ENCODE results near the gene MYRF. TPM values are rescaled to one million over a fixed set of nuclear protein-coding genes. Genes with fewer than 3 reads are reported as not detected.

Gene MYRF
- total RNA-seq, 2 donors from 2014 or later: 4.0 to 5.0 TPM

GRCh38 chr11:61750631-61751273 is 1.7 kb upstream of the MYRF start:
- DNase-seq (no peak), ATAC-seq (no peak)
- intact Hi-C loops (cut with DNase I): no loop called here

GRCh38 chr11:61751384-61751783 is 1.1 kb upstream of the MYRF start:
- intact Hi-C loops (cut with DNase I): no loop called here
- ATAC-seq (no peak), DNase-seq (no peak)

- intact Hi-C loops (cut with DNase I): no loop called here
- ATAC-seq (no peak), DNase-seq (no peak)
These were observed 587 bp downstream of the MYRF start for GRCh38 chr11:61752925-61753521.

- no peak for ATAC-seq
- DNase-seq: no peak
- intact Hi-C loops (cut with DNase I): no loop called here
These were observed 1.2 kb downstream of the MYRF start for GRCh38 chr11:61753672-61754071.

GRCh38 chr11:61754534-61755482 is 2.4 kb downstream of the MYRF start:
- no peak for DNase-seq
- intact Hi-C loops (cut with DNase I): no loop called here
- ATAC-seq: peak; percentile 56 to 67

GRCh38 chr11:61756147-61756451 is 3.7 kb downstream of the MYRF start:
- no peak for ATAC-seq
- intact Hi-C loops (cut with DNase I): no loop called here
- no peak for DNase-seq

GRCh38 chr11:61756452-61757212 is 4.2 kb downstream of the MYRF start:
- intact Hi-C loops (cut with DNase I): no loop called here
- no peak for DNase-seq
- ATAC-seq: peak in 1 of 2 donors; percentile 44

- intact Hi-C loops (cut with DNase I): no loop called here
- DNase-seq: no peak
- no peak for ATAC-seq
These were observed 4.9 kb downstream of the MYRF start for GRCh38 chr11:61757213-61757862.

GRCh38 chr11:61760946-61761345 is 8.5 kb downstream of the MYRF start:
- ATAC-seq (no peak), DNase-seq (no peak)
- intact Hi-C loops (cut with DNase I): no loop called here

- intact Hi-C loops (cut with DNase I): no loop called here
- no peak for ATAC-seq
These were observed 9.2 kb downstream of the MYRF start for GRCh38 chr11:61761440-61762222.

GRCh38 chr11:61762223-61762615 is 9.8 kb downstream of the MYRF start:
- ATAC-seq (no peak), DNase-seq (no peak)
- intact Hi-C loops (cut with DNase I): no loop called here

More at GRCh38 chr11:61761440-61762222, 9.2 kb downstream of the MYRF start:
- DNase-seq: no peak

- DNase-seq (no peak), ATAC-seq (peak in 1 of 2 donors; percentile 2)
- intact Hi-C loops (cut with DNase I): no loop called here
These were observed 10.4 kb downstream of the MYRF start for GRCh38 chr11:61762798-61763197.

GRCh38 chr11:61763930-61764605 is 11.6 kb downstream of the MYRF start:
- ATAC-seq (no peak), DNase-seq (no peak)
- intact Hi-C loops (cut with DNase I): no loop called here

GRCh38 chr11:61764606-61765260 is 12.3 kb downstream of the MYRF start:
- ATAC-seq (peak; percentile 55 to 71), DNase-seq (peak; percentile 60)
- intact Hi-C loops (cut with DNase I): no loop called here

GRCh38 chr11:61765550-61766253 is 13.3 kb downstream of the MYRF start:
- DNase-seq: no peak
- intact Hi-C loops (cut with DNase I): no loop called here
- ATAC-seq: no peak

- intact Hi-C loops (cut with DNase I): no loop called here
- DNase-seq: no peak
- no peak for ATAC-seq
These were observed 14.0 kb downstream of the MYRF start for GRCh38 chr11:61766353-61766841.

Measured in left cardiac atrium (tissue), 4 donors.